Kidney capillary endothelial cell (primary cell): ENCODE data around the gene NEURL4.

Experiments used
- DNase-seq: peaks from one replicate; pipeline ENCODE4 v3.0.0-alpha.2; 2018; ENCODE audit warnings: low spot score

The NEURL4 gene

DNA sequence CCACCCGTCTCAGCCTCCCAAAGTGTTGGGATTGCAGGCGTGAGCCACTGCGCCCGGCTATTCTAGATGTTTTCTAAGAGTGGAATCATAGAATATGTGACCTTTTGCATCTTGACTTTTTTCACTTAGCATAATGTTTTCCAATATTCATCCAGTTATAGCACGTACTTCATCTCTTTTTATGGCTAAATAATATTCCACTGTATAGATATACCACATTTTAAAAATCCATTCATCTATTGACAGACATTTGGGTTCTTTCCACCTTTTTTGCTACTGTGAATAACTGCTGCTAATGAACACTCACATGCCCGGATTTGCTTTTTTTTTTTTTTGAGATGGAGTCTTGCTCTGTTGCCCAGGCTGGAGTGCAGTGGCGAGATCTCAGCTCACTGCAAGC is 25.0 kb downstream of the NEURL4 start:
- DNase-seq = no peak

DNA sequence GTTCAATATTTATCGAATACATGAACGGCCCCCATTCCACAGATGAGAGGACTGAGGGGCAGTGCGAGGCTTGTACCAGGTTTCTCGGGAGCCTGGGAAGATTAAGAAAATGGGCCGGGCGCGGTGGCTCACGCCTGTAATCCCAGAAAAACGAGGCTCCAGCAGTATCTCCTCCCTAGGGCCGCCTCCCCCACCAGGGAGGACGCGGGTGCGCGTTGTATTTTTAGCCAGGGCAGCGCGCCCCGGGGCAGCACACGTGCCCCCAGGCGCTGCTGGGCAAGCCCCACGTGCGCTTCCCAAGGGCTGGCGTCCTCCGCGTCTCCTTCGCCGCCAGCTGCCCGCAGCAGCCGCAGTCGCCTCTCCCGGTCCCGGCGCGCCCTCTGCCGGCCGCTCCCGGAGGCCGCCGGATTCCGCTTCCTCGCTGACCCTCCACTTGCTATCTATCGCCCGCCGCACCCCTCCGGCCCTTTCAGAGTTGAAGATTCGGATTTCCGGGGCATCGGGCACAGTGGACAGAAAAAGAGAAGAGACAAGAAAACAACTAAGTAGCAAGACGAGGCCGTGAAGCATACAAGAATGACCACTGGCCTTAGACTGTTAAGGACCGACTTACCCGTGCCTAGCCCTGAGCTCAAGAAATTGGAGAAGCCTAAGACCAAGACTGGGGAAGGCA is 32.8 kb downstream of the NEURL4 start:
- DNase-seq = peak; percentile 80

DNA sequence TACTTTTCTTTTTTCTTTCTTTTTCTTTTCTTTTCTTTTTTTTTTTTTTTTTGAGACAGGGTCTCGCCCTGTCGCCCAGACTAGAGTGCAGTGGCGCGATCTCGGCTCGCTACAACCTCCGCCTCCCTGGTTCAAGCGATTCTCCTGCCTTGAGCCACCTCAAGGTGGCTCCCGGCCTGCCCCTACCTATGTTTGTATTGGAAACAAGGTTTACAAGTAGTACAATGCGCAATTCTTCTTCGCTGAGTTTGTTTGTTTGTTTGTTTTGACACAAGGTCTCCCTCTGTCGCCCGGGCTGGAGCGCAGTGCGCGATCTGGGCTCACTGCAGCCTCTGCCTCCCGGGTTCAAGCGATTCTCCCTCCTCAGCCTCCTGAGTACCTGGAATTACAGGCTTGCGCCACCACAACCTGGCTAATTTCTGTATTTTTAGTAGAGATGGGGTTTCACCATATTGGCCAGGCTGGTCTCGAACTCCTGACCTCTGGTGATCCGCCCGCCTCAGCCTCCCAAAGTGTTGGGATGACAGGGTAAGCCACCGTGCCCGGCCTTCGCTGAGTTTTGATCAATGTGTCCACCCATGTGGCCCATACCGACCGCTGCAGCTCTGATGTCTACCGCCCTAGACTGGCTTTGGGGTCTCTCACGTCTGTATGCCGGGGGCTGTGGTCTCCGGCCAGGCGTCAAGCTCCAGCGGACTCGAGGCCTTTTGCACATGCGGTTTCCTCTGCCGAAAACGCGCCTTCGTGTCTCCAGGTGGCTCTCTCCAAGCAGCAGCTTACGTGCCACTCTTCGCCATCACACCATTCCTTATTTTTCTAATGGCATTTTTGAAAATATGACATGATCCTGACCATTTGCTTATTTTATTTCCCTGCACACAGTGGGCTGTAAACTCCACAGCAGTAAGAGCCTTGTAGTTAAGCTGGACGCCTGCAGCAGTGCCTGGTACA is 33.6 kb downstream of the NEURL4 start:
- no peak for DNase-seq

DNA sequence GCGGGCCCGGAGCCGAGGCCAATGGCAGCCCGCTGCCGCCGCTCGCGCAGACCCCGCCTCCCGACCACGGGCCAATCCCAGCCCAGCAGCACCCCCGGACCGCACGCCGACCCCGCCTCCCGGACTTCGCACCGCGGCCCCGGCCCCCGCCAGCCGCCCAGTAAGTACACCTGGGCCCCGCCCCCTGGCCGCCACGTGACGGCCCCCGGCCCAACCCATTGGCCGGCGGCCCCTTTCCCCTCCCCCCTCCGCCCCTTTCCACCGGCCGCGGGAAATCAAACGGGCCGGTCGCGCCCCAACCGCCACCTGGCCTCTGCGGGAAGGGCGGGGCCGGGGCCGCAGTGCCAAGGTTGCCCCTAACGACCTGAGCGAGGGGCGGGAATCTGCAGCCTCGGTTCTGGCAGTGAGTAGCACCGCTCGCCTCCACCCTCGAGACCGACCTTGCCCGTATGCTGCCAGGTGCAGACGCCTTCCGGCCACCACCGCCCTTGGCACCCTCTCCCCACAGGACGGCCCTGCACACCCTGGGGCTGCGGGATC is 34.5 kb downstream of the NEURL4 start, which contains the start of gene YBX2:
TSS of gene YBX2 (minus strand) at position 26 of the 540 bp plus-strand sequence. CDS start 139 bp downstream, outside the sequence.
- no peak for DNase-seq

DNA sequence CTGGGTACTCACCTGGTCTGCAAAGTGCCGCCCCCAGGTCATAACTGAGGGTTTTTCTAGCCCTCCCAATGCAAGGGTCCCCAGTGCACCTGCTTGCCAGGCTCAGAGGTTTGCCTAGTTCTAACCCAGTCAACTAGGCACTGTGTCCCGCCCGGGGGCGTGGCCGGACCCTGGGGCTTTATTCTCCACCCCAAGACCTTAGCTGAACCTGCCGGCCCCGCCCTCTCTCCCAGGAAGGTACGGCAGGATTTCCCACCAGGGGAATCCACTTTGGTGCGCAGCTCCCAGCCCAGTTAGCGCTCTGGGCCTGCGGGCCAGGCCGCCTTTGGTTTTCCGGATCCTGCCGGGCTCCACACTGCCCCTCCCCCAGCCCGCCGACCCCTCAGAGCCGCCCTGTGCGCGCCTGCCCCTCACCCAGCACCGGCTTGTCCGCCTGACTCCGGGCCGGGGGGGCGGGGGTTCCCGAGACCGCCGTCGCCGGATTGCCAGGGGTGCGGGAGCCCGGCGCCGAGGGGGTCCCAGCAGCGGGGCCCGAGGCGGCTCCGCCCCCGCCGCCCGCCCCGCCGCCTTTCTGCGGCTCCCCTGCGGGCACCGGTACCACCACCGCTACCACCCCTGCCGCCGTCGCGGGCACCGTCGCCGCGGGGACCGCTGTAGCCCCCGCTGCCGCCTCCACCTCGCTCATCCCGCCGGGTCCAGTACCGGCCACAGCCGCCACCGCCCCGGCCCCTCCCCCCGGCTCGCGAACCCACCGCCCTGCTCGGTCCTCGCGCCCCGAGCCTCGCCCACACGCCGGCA is 35.1 kb downstream of the NEURL4 start:
- DNase-seq = no peak

DNA sequence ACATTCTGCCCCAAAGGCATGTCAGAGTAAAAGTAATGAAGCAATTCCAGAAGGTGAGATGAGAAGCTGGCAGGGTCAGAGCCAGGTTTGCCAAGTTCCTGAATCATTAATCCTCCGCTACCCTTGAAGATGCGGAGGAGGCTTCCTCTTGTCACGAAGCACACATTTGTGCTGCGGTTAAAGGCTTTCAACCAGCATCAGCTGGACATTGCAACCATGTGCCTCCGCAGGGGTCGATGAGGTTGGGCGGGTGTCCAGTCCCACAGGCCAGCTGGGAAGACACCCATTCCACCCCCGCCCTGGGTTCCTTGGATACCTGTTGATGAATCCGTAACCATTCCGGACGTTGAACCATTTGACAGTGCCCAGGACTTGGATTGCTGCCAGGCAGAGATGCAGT is 36.0 kb downstream of the NEURL4 start:
- no peak for DNase-seq

DNA sequence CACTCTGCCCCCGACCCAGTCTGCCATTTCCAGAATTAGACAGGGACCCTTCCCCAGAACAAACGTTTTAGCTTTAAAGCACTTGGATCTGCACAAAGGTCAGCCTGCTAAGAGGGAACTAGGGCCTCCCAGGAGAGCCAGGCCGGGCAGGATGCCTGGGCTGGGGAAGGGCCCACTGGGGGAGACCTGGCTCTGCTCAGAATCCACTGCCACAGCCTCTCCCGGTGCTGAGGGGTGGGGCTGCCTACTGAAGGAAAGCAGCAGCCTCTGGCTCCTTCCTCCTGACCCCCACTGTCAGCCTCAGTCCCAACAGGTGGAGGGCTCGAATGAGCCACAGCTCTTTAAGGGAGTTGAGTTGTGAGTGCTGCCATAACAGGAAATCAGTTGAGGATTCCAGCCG is 36.4 kb downstream of the NEURL4 start:
- DNase-seq = no peak

DNA sequence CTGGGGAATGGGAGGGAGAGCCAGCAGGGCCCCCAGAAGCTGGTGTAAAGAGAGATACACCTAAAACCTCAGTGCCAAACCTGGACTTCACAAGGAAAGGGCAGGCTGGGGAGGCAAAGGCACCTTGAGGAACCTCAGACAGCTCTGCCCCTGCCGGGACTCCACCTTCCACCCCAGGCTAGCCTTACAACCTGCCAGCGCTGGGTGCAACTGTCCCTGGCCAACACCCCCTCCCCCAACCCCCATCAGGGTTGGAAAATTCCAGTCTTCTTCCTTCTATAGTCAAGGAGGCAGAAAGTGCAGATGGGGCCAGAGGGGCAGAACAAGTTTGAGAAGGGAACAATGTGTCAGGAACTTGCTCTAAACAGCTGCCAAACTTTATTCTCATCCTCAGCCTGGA is 36.9 kb downstream of the NEURL4 start:
- no peak for DNase-seq

DNA sequence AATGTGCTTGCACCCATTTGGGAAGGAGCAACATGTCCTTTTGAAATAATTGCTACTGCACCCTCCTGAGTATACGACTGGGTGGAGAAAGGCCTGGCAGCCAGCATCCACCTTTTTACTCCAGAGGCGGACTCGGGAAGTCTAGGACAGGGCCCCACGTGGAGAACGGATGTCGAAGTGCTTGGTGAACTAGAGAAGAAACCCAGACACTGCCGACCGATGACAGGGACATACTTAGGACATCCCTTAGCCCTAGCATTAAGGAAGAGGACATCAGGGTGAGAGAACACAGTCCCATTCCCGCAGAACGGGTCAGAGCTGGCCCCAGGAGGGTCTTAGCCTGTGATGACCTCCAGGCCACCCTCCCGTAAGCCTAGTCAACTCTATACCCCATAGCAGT is 38.5 kb downstream of the NEURL4 start:
- no peak for DNase-seq

DNA sequence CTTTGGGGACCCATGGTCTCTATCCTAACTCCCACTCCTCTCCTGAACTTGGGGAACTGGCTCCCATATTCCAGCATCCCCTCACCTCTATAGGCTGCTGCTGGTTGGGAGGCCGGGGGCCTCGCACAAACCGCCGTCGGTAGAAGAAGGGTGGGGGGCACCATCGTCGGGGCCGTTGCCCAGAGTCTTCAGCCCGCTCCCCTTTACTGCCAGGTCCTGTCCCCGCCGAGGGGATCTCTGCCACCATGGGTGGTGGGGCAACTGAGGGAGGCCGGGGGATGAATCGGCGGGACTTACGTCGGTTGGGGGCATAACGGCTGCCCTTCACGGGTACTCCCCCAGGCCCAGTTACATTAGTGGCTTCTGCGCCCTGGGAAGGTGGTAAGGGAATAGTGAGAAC is 39.0 kb downstream of the NEURL4 start:
- DNase-seq = no peak

DNA sequence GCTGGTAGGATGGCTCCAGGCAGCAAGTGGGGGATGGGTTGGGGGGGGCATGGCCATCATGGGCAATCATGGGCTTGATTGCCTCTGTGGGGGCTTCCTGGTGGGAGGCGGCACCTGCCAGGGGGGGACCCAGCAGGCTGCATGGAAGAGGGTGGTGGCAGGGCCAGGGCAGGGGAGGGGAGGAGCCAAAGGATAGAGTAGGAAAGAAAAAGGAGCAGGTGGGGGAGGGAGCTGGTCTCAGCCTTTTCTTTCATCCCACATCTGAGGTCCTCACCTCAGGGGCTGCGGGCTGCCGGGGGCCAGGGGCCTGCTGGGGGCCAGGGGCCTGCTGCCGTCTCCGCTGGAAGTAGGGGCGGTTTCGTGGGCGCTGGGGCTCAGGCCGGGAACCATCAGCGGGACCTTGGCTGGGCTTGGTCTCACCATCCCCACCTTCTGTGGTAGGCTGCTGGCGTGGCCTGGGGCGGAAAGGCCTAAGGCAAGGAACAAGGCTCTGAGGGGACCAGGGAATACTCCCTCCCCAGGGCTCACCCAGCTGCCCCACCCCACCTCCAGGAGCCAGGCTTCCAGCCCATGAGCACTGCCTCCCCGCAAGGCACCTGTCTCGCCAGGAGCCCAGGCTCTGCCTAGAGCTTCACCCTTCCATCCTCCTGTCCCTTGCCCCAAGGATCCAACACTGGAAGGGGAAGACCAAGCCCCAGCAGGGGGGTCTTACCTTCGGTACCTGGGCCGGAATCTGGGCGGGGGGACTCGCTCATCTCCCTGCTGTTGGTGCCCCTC is 39.7 kb downstream of the NEURL4 start:
- DNase-seq = no peak

DNA sequence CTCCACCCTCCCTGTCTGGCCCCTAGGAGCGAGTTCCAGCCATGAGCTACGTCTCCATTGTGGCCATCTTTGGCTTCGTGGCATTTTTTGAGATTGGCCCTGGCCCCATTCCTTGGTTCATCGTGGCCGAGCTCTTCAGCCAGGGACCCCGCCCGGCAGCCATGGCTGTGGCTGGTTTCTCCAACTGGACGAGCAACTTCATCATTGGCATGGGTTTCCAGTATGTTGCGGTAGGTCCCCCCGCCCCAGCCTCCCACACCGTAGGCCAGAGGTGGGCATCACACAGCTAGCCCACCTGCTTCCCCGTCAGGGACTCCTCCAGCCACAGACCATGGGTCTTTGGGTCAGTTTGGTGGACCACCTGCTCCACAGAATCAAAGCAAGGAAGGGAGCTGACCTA is 43.5 kb downstream of the NEURL4 start:
- no peak for DNase-seq

DNA sequence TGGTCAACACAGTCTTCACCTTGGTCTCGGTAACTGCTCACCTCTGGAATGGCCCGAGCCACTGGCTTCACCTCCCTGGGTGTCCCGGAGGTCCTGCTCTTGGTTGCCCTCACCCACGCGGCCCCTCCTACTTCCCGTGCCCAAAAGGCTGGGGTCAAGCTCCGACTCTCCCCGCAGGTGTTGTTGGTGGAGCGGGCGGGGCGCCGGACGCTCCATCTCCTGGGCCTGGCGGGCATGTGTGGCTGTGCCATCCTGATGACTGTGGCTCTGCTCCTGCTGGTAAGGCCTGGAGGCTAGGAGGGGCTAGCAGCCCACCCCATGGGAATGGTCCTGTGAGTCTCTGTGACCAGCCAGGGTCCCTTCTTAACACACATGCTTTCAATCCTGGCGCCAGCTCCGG is 44.2 kb downstream of the NEURL4 start:
- no peak for DNase-seq

DNA sequence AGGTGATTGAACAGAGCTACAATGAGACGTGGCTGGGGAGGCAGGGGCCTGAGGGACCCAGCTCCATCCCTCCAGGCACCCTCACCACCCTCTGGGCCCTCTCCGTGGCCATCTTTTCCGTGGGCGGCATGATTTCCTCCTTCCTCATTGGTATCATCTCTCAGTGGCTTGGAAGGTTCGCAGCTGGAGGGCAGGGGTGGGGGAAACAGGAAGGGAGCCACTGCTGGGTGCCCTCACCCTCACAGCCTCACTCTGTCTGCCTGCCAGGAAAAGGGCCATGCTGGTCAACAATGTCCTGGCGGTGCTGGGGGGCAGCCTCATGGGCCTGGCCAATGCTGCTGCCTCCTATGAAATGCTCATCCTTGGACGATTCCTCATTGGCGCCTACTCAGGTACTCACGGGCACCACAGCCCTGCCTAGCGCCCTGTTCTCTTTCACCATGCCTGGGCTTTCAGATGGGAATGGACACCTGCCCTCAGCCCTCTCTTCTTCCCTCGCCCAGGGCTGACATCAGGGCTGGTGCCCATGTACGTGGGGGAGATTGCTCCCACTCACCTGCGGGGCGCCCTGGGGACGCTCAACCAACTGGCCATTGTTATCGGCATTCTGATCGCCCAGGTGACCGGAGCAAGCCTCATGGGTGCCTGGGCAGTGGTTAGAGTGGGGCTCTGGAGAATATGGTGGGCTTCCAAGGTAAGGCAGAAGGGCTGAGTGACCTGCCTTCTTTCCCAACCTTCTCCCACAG is 45.5 kb downstream of the NEURL4 start:
- DNase-seq = no peak

DNA sequence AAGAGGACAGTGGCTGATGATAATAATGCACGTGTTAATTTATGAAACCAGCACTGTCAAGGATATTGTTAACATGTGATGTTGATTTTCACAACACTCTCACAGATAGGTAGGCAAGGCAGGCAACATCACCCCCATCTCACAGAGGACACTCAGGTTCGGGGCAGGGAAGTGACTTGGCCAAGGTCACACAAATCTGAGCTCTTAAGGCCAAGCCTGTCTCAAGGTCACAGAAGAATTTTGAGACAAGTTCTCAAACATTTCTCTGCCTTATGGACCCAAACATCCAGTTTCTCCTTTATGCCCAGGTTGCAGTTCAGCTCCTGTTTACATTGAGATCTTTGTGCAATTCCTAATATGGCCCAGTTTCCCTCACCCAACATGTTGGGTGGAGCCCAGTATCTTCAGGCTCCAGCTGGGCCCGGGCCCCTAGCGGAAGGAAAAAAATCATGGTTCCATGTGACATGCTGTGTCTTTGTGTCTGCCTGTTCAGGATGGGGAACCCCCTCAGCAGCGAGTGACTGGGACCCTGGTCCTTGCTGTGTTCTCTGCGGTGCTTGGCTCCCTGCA is 46.3 kb downstream of the NEURL4 start:
- no peak for DNase-seq

DNA sequence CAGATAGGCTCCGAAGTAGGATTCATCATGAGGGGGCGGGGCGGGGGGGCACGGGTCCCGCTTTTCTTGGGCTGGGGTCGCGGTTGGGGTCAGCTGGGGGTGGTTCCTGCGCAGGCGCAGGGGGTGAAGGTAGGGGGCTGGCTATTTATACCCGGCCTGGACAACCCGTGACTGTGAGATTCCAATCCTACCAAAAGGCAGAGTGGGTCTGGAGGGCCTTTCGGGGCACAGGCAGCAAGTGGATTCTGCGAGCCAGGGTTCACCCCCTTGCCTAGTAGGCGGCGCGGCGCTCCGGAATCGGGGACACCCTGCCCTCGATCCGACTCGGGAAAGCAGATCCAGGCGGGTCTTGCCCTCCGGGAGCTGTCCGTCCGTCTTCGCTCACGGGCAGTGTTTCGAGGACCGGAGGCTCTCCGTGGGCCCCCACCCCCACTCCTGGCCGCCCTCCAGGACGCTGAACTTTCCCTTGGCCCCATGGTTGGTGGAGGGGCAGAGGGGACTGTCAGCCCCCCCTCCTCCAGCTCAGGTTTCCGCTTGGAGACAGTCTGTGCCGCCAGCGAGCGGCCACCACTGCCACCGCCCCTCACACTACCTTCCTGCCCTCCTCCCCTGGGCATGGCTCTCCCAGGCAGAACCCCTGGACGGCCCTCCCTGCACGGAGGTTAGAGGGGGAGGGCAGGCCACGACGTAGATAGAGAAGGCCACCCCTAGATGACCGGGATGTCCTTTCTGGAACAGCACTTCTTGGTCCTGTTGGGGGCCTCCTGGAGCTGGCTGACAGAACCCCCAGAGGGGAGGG is 47.0 kb downstream of the NEURL4 start:
- no peak for DNase-seq

DNA sequence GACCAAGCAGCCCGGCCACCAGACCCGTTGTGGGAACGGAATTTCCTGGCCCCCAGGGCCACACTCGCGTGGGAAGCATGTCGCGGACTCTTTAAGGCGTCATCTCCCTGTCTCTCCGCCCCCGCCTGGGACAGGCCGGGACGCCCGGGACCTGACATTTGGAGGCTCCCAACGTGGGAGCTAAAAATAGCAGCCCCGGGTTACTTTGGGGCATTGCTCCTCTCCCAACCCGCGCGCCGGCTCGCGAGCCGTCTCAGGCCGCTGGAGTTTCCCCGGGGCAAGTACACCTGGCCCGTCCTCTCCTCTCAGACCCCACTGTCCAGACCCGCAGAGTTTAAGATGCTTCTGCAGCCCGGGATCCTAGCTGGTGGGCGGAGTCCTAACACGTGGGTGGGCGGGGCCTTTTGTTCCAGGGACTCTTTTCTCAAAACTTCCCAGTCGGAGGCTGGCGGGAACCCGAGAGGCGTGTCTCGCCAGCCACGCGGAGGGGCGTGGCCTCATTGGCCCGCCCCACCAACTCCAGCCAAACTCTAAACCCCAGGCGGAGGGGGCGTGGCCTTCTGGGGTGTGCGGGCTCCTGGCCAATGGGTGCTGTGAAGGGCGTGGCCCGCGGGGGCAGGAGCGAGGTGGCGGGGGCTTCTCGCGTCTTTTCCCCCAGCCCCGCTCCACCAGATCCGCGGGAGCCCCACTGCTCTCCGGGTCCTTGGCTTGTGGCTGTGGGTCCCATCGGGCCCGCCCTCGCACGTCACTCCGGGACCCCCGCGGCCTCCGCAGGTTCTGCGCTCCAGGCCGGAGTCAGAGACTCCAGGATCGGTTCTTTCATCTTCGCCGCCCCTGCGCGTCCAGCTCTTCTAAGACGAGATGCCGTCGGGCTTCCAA is 47.8 kb downstream of the NEURL4 start, which contains the start of gene SLC2A4:
TSS of gene SLC2A4 (plus strand) at position 645 of the 879 bp plus-strand sequence. CDS start at position 862, 217 bp downstream.
- peak; percentile 83 for DNase-seq

DNA sequence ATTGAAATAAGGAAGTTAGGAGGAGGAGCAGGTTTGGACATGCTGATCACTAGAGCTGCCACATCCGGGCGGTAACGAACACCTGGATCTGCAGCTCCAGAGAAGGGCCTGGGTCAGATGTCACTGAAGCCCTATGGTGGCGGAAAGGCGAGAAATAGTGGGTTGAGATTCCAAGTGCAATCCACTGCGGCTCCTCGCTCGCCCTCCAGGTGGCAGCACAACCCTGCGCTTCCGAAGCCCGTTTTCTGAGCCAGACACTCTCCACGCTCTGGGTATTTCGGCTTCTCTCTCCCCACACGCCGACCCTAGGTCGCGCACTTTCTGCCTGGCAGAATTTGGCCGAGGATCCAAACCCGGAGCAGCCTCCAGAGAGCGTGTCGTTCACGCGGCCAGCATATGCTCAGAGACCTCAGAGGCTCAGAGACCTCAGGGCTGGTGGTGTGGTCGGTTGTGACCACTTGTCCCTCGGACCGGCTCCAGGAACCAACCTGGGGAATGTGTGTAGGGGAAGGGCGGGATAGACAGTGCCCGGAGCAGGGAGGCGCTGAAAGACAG is 48.5 kb downstream of the NEURL4 start:
- peak; percentile 78 for DNase-seq
